GM12878 (cell line): ENCODE results near the gene SCYL1. TPM values are rescaled to one million over a fixed set of nuclear protein-coding genes. Genes with fewer than 3 reads are reported as not detected.

Experiments
- BCL3 ChIP-seq: IDR thresholded peaks from 2 replicates; pipeline ENCODE4 v1.6.1; 2011; ENCODE audit warnings: borderline replicate concordance, low read depth, mild to moderate bottlenecking, moderate library complexity, low read length; ENCODE audit not compliant: insufficient read depth, poor library complexity, severe bottlenecking
- CBFB ChIP-seq: IDR thresholded peaks from 2 replicates; pipeline ENCODE4 v1.6.1; 2016; ENCODE audit warnings: antibody characterized with exemption, low read depth
- CEBPZ ChIP-seq: fragments of 150-350 bp; IDR thresholded peaks from 2 replicates; pipeline ENCODE4 v1.6.1; 2016; ENCODE audit warnings: low read depth, low read length
- CREM ChIP-seq: IDR thresholded peaks from 2 replicates; pipeline ENCODE4 v1.6.1; 2014; ENCODE audit warnings: antibody characterized with exemption, low read depth
- EGR1 ChIP-seq, 2 experiments: IDR thresholded peaks; 1 replicate in 1 of 2; 2 replicates in 1 of 2; pipeline ENCODE4 v1.6.1; 2011 to 2012; ENCODE audit warnings: low read depth in 2 of 2, low read length in 2 of 2, borderline replicate concordance in 1 of 2, mild to moderate bottlenecking in 1 of 2, moderate library complexity in 1 of 2
- EZH2 ChIP-seq: IDR thresholded peaks from 2 replicates; pipeline ENCODE4 v1.6.1; 2012; ENCODE audit warnings: low read depth, mild to moderate bottlenecking, control low read depth, inconsistent platforms, low read length, borderline replicate concordance; ENCODE audit not compliant: control insufficient read depth
- HDAC6 ChIP-seq: fragments of 200-600 bp; sonication (generic); IDR thresholded peaks from one replicate; pipeline ENCODE4 v1.8.0; 2017; ENCODE audit warnings: antibody characterized with exemption; ENCODE audit not compliant: unreplicated experiment
- MTA2 ChIP-seq: fragments of 450-650 bp; IDR thresholded peaks from 2 replicates; pipeline ENCODE4 v1.6.1; 2016; ENCODE audit warnings: low read depth, mild to moderate bottlenecking, moderate library complexity
- POLR2AphosphoS5 ChIP-seq: IDR thresholded peaks from 2 replicates; pipeline ENCODE4 v1.6.1; 2011; ENCODE audit warnings: mild to moderate bottlenecking, low read length, inconsistent platforms
- RBBP5 ChIP-seq: fragments of 200-600 bp; sonication (generic); conservative IDR thresholded peaks from 2 replicates; pipeline ENCODE4 v1.6.1; 2016
- REST ChIP-seq: IDR thresholded peaks from 2 replicates; pipeline ENCODE4 v1.6.1; 2012; ENCODE audit warnings: mild to moderate bottlenecking, low read depth, low read length
- RFX5 ChIP-seq: IDR thresholded peaks from 2 replicates; pipeline ENCODE4 v1.6.1; 2011; ENCODE audit warnings: low read depth, low read length, improper control_type of control experiment
- SMAD5 ChIP-seq: IDR thresholded peaks from 2 replicates; pipeline ENCODE4 v1.6.1; 2016; ENCODE audit warnings: antibody characterized with exemption, low read depth
- STAT3 ChIP-seq: IDR thresholded peaks from 2 replicates; pipeline ENCODE4 v1.6.1; 2011; ENCODE audit warnings: low read depth, low read length, improper control_type of control experiment
- WRNIP1 ChIP-seq: IDR thresholded peaks from 2 replicates; pipeline ENCODE4 v1.6.1; 2011; ENCODE audit warnings: low read depth, low read length, improper control_type of control experiment, borderline replicate concordance
- YBX1 ChIP-seq: fragments of 450-650 bp; IDR thresholded peaks from 2 replicates; pipeline ENCODE4 v1.6.1; 2016; ENCODE audit warnings: antibody characterized with exemption
- YY1 ChIP-seq: IDR thresholded peaks from 2 replicates; pipeline ENCODE4 v1.6.1; 2011; ENCODE audit warnings: low read depth, mild to moderate bottlenecking, low read length
- ZNF384 ChIP-seq: IDR thresholded peaks from 2 replicates; pipeline ENCODE4 v1.6.1; 2012; ENCODE audit warnings: low read depth, mild to moderate bottlenecking, low read length, improper control_type of control experiment, borderline replicate concordance
- polyA plus RNA-seq, 11 experiments: library from polyadenylated mRNA; depleted of rRNA in 4 of 11; unstranded in 6 of 11; stranded (reverse) in 5 of 11; fragments of >200 nt; fragmentation: Nextera tagmentation in 4 of 11; fragmentation: Illumina TruSeq in 1 of 11; extraction: Ambion mirVana in 4 of 11; extraction: Trizol in 1 of 11; gene quantifications; 1 replicate in 1 of 11; 2 replicates in 10 of 11; pipeline versions ENCODE4 v1.2.1 to v1.2.3, GENCODE V29; 2011 to 2016; ENCODE audit warnings: inconsistent platforms in 2 of 11, missing spikeins in 2 of 11, low read depth in 1 of 11
- total RNA-seq, 4 experiments: library from RNA; depleted of rRNA in 3 of 4; stranded (reverse); fragments of >200 nt in 3 of 4; fragmentation: Illumina TruSeq in 1 of 4; extraction: Trizol in 1 of 4; gene quantifications; 2 replicates each; pipeline versions ENCODE4 v1.2.1 to v1.2.3, GENCODE V29; 2013 to 2021
- TF ChIP-seq, protein P1 (sequence below): fragments of 450-650 bp; IDR thresholded peaks from 2 replicates; pipeline ENCODE4 v1.6.1; 2017; ENCODE audit warnings: antibody characterized with exemption, mild to moderate bottlenecking, moderate library complexity

The SCYL1 gene
- total and polyA plus RNA-seq, 10 of the 15 experiments (the other 5 are each of a cell fraction or from before 2014, with no cell fraction given) = 0.80 to 82.7 (median 51.2) TPM

DNA sequence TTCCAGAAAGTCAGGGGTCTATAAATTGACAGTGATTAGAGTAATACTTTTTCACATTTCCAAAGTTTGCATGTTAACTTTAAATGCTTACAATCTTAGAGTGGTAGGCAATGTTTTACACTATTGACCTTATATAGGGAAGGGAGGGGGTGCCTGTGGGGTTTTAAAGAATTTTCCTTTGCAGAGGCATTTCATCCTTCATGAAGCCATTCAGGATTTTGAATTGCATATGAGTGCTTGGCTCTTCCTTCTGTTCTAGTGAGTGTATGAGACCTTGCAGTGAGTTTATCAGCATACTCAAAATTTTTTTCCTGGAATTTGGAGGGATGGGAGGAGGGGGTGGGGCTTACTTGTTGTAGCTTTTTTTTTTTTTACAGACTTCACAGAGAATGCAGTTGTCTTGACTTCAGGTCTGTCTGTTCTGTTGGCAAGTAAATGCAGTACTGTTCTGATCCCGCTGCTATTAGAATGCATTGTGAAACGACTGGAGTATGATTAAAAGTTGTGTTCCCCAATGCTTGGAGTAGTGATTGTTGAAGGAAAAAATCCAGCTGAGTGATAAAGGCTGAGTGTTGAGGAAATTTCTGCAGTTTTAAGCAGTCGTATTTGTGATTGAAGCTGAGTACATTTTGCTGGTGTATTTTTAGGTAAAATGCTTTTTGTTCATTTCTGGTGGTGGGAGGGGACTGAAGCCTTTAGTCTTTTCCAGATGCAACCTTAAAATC lies 20.8 kb upstream of the SCYL1 start (continued):
- TF ChIP-seq MTA2 (no peak), CBFB (peak; percentile 30), CEBPZ (0 out of 2 replicates have a peak, but pooled peaks have one; percentile 9), ZNF384 (0 out of 2 replicates have a peak, but pooled peaks have one; percentile 43), EZH2 (no peak), POLR2AphosphoS5 (peak; percentile 86), YBX1 (no peak), SMAD5 (peak; percentile 63), RFX5 (no peak), WRNIP1 (0 out of 2 replicates have a peak, but pooled peaks have one; percentile 90), STAT3 (no peak), REST (0 out of 2 replicates have a peak, but pooled peaks have one; percentile 5), EGR1 (IDR thresholded peaks at IDR 0.05; ENCODE audit: borderline replicate concordance in 1 of 2, low read depth in 2 of 2, low read length in 2 of 2) (no peak), RBBP5 (no peak), HDAC6 (peak; percentile 87), CREM (peak; percentile 2), YY1 (no peak), BCL3 (peak; percentile 8)
- TF ChIP-seq, protein P1, sequence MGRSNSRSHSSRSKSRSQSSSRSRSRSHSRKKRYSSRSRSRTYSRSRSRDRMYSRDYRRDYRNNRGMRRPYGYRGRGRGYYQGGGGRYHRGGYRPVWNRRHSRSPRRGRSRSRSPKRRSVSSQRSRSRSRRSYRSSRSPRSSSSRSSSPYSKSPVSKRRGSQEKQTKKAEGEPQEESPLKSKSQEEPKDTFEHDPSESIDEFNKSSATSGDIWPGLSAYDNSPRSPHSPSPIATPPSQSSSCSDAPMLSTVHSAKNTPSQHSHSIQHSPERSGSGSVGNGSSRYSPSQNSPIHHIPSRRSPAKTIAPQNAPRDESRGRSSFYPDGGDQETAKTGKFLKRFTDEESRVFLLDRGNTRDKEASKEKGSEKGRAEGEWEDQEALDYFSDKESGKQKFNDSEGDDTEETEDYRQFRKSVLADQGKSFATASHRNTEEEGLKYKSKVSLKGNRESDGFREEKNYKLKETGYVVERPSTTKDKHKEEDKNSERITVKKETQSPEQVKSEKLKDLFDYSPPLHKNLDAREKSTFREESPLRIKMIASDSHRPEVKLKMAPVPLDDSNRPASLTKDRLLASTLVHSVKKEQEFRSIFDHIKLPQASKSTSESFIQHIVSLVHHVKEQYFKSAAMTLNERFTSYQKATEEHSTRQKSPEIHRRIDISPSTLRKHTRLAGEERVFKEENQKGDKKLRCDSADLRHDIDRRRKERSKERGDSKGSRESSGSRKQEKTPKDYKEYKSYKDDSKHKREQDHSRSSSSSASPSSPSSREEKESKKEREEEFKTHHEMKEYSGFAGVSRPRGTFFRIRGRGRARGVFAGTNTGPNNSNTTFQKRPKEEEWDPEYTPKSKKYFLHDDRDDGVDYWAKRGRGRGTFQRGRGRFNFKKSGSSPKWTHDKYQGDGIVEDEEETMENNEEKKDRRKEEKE = peak; percentile 48
